NCI-H1436 treated with DMSO at 0.1 percent for 48 hours (cell line): ENCODE results near the gene MAGI3.
"Not testable (repeated sequence)": the region's sequence is repeated elsewhere in the genome, so short reads cannot be mapped to it uniquely, and the experiment has no call there.

Source experiments
- DNase-seq: peaks from one replicate; lab custom pipeline; 2025; lab: John Stamatoyannopoulos, UW

Gene MAGI3

GRCh38 chr1:113399062-113399583, 8.8 kb downstream of the MAGI3 start:
- no peak for DNase-seq

GRCh38 chr1:113401067-113401466, 10.8 kb downstream of the MAGI3 start:
- DNase-seq: no peak

- no peak for DNase-seq
Measured at GRCh38 chr1:113401728-113402127, 11.4 kb downstream of the MAGI3 start.

GRCh38 chr1:113403065-113403464, 12.8 kb downstream of the MAGI3 start:
- DNase-seq: no peak

- no peak for DNase-seq
Measured at GRCh38 chr1:113405573-113405972, 15.3 kb downstream of the MAGI3 start.

- not testable (repeated sequence) for DNase-seq
Measured at GRCh38 chr1:113406149-113406548, 15.8 kb downstream of the MAGI3 start.

GRCh38 chr1:113409363-113409762, 19.0 kb downstream of the MAGI3 start:
- no peak for DNase-seq

GRCh38 chr1:113412020-113412419, 21.7 kb downstream of the MAGI3 start:
- not testable (repeated sequence) for DNase-seq

- DNase-seq: no peak
Measured at GRCh38 chr1:113415310-113416070, 25.2 kb downstream of the MAGI3 start.

- DNase-seq: not testable (repeated sequence)
Measured at GRCh38 chr1:113416071-113416470, 25.8 kb downstream of the MAGI3 start.

- DNase-seq: no peak
Measured at GRCh38 chr1:113416496-113416895, 26.2 kb downstream of the MAGI3 start.

GRCh38 chr1:113422315-113423068, 32.2 kb downstream of the MAGI3 start:
- DNase-seq: no peak

GRCh38 chr1:113423826-113424225, 33.5 kb downstream of the MAGI3 start:
- DNase-seq: no peak

GRCh38 chr1:113429461-113430153, 39.3 kb downstream of the MAGI3 start:
- DNase-seq: no peak

GRCh38 chr1:113433184-113433583, 42.9 kb downstream of the MAGI3 start:
- no peak for DNase-seq

- DNase-seq: no peak
Measured at GRCh38 chr1:113434081-113434873, 44.0 kb downstream of the MAGI3 start.

GRCh38 chr1:113434874-113435175, 44.5 kb downstream of the MAGI3 start:
- no peak for DNase-seq

- DNase-seq: no peak
Measured at GRCh38 chr1:113437554-113438341, 47.4 kb downstream of the MAGI3 start.

- no peak for DNase-seq
Measured at GRCh38 chr1:113438505-113439276, 48.4 kb downstream of the MAGI3 start.

- DNase-seq: no peak
Measured at GRCh38 chr1:113439277-113439670, 49.0 kb downstream of the MAGI3 start.
